GM21423 (cell line): Measurements from ENCODE around the gene SF3A2.

Experiments used
- ATAC-seq: cut with Tn5 transposase; IDR thresholded peaks from one replicate; pipeline ENCODE4 v1.9.1; 2021; ENCODE audit warnings: mild to moderate bottlenecking, moderate library complexity; ENCODE audit not compliant: unreplicated experiment

The SF3A2 gene

DNA sequence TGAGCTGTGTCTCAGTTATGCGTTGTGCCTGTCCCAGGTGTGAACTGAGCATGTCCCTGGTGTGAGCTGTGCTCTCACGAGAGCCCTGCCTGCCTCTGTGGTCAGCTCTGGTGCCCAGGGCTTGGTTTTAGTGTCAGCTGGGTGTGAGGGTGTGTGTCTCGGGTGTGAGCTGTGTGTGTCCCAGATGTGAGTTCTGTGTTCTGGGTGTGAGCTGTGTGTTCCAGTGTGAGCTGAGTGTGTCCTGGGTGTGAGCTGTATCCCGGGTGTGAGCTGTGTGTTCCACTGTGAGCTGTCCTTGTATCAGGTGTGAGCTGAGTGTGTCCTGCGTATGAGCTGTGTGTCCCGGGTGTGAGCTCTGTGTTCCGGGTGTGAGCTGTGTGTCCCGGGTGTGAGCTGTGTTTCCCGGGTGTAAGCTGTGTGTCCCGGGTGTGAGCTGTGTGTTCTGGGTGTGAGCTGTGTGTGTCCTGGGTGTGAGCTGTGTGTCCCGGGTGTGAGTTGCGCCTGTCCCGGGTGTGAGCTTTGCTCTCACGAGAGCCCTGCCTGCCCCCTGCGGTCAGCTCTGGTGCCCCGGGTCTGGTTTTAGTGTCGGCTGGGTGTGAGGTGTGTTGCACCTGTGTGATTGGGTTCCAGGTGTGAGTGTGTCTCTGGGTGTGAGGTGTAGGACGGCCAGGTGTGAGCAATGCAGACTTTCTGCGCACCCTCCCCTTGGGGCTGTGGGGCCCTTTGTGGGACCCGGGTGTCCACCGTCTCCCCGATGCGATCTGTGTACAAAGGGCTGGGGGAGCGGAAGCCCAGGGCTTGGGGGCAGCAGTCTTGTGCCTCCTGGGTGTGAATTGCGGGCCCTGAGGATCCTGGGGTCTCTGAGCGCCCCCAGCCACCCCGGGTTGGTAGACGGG lies 52.4 kb downstream of the SF3A2 start:
- no peak for ATAC-seq

GRCh38 chr19:2289714-2290435 lies 53.3 kb downstream of the SF3A2 start:
- ATAC-seq: peak; percentile 37

DNA sequence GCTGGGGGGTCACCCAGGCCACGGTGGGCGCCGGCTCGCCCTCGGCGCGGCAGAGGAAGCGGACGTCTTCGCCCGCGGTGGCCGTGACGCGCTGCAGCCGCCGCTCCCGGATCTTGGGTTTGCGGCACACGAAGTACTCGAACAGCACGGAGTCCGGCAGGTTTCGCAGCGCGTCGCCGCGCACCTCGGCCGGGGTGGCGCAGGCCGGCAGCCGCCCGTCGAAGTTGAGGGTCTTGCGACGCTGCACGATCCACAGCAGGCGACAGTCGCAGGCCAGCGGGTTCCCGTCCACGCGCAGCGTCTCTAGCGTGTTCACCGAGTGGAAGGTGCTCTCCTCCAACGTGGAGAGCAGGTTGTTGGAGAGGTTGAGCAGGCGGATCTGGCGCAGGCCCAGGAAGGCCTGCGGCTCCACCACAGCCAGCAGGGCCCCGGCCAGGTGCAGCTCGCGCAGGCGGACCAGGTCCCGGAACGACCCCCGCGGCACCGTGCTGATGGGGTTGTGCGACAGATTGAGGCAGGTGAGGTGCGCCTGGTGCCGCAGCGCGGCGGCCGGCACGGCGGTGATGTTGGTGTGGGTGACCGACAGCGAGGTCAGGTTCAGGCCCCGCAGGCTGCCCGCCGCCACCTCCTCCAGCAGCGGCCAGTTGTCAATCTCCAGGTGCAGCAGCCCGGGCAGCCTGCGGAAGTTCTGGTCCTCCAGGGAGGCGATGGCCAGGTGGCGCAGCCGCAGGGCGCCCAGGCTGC lies 54.0 kb downstream of the SF3A2 start:
- ATAC-seq: no peak

- no peak for ATAC-seq
These were observed 54.6 kb downstream of the SF3A2 start for GRCh38 chr19:2291185-2291751.

DNA sequence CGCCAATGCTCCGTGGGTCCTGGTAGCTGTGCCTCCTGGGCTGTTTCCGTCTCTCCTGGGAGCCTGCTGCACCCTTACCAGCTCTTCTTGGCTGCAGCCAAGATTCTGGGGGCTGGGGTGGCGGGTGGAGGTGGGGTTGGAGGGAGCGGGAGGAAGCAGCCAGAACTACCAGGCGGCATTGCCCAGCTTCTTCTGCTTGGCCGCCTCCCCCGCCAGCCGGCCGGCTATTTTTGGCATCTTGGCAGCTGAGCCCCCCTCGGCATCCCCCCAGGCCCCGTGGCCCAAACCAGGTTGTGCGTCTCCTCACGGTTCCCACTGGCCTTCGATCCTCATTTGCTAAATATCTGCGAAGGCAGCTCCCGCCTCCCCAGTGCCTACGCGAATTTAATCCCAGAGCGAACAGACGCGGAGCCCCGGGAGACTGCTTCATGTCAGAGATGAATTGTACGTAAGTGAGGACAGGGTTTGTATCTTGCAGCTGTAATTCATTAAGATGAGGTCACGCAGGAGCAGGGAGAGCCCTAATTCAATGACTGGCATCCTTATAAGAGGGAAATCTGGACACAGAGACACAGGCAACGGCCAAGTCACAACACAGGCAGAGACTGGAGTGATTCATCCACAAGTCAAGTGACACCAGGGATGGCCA lies 58.2 kb downstream of the SF3A2 start:
- no peak for ATAC-seq

- ATAC-seq: no peak
These were observed 59.5 kb downstream of the SF3A2 start for GRCh38 chr19:2296141-2296540.
